Skeletal muscle cell (primary cell): ENCODE results near the gene TMOD2.
A peak's percentile ranks its signal among the peaks of the same experiment; 100 is the strongest.
"Not testable (repeated sequence)": the region's sequence is repeated elsewhere in the genome, so short reads cannot be mapped to it uniquely, and the experiment has no call there.

Experiments
- DNase-seq: peaks from one replicate; pipeline ENCODE4 v3.0.0-alpha.2; 2010; ENCODE audit warnings: low read depth
- H3K4me3 ChIP-seq: 2 replicates; pipeline ENCODE4 v1.5.1; 2011; ENCODE audit warnings: low read depth, mild to moderate bottlenecking, control low read depth, low read length, moderate library complexity

Gene TMOD2

GRCh38 chr15:51765751-51766150 is 14.4 kb downstream of the TMOD2 start:
- DNase-seq = no peak

GRCh38 chr15:51766341-51766740 is 14.9 kb downstream of the TMOD2 start:
- no peak for DNase-seq
- H3K4me3 ChIP-seq = no peak overlapping the region

More at GRCh38 chr15:51765751-51766150, 14.4 kb downstream of the TMOD2 start:
- H3K4me3 ChIP-seq = no peak overlapping the region

GRCh38 chr15:51768018-51768417 is 16.6 kb downstream of the TMOD2 start:
- DNase-seq = no peak
- no peak overlapping the region for H3K4me3 ChIP-seq

GRCh38 chr15:51770902-51771301 is 19.5 kb downstream of the TMOD2 start:
- H3K4me3 ChIP-seq = no peak overlapping the region
- no peak for DNase-seq

GRCh38 chr15:51771773-51772172 is 20.4 kb downstream of the TMOD2 start:
- no peak for DNase-seq
- no peak overlapping the region for H3K4me3 ChIP-seq

- DNase-seq = no peak
- no peak overlapping the region for H3K4me3 ChIP-seq
These were observed 23.5 kb downstream of the TMOD2 start for GRCh38 chr15:51774916-51775315.

- H3K4me3 ChIP-seq = no peak overlapping the region
- DNase-seq = no peak
These were observed 24.8 kb downstream of the TMOD2 start for GRCh38 chr15:51775967-51776816.

GRCh38 chr15:51776952-51777569 is 25.7 kb downstream of the TMOD2 start:
- no peak overlapping the region for H3K4me3 ChIP-seq
- no peak for DNase-seq

GRCh38 chr15:51780636-51781035 is 29.2 kb downstream of the TMOD2 start:
- no peak overlapping the region for H3K4me3 ChIP-seq
- no peak for DNase-seq

- H3K4me3 ChIP-seq = no peak overlapping the region
- DNase-seq = no peak
These were observed 30.1 kb downstream of the TMOD2 start for GRCh38 chr15:51781506-51781905.

- H3K4me3 ChIP-seq = no peak overlapping the region
- no peak for DNase-seq
These were observed 31.0 kb downstream of the TMOD2 start for GRCh38 chr15:51782357-51782896.

- DNase-seq = no peak
- H3K4me3 ChIP-seq = no peak overlapping the region
These were observed 32.6 kb downstream of the TMOD2 start for GRCh38 chr15:51783967-51784366.

- not testable (repeated sequence) for DNase-seq, H3K4me3 ChIP-seq
These were observed 35.7 kb downstream of the TMOD2 start for GRCh38 chr15:51787130-51787529.

GRCh38 chr15:51792474-51792873 is 41.1 kb downstream of the TMOD2 start:
- DNase-seq = not testable (repeated sequence)

GRCh38 chr15:51793521-51794305 is 42.3 kb downstream of the TMOD2 start:
- H3K4me3 ChIP-seq = no peak overlapping the region
- DNase-seq = peak; percentile 43

More at GRCh38 chr15:51792474-51792873, 41.1 kb downstream of the TMOD2 start:
- H3K4me3 ChIP-seq = not testable (repeated sequence)

- DNase-seq = no peak
- H3K4me3 ChIP-seq = no peak overlapping the region
These were observed 45.5 kb downstream of the TMOD2 start for GRCh38 chr15:51796847-51797401.

- H3K4me3 ChIP-seq = no peak overlapping the region
- no peak for DNase-seq
These were observed 46.9 kb downstream of the TMOD2 start for GRCh38 chr15:51798281-51798680.

GRCh38 chr15:51799282-51800252 is 48.2 kb downstream of the TMOD2 start:
- no peak overlapping the region for H3K4me3 ChIP-seq
- DNase-seq = no peak
